Activated T-helper 1 cell treated with anti-CD3 and anti-CD28 coated beads, Interleukin-12 subunit alpha, Interleukin-12 subunit beta, Interleukin-2, Interleukin-4 antibody, amounts not matched to agents 30 ng/mL and 10 ng/mL and 1 ng/mL, durations not matched to agents 14 hours and 24 hours and 36 hours (primary cell): ENCODE results near the gene CA5A. TPM values are rescaled to one million over a fixed set of nuclear protein-coding genes. Genes with fewer than 3 reads are reported as not detected.
"Not testable (repeated sequence)": the region's sequence is repeated elsewhere in the genome, so short reads cannot be mapped to it uniquely, and the experiment has no call there.

Experiments
- DNase-seq: peaks from one replicate; pipeline ENCODE4 v3.0.0; 2021; ENCODE audit warnings: low spot score
- H3K27ac Mint-ChIP-seq: one replicate; pipeline ENCODE4 v1.8.0; 2021; ENCODE audit warnings: mild to moderate bottlenecking, mixed read lengths
- H3K27me3 Mint-ChIP-seq: one replicate; pipeline ENCODE4 v1.8.0; 2022; ENCODE audit warnings: mild to moderate bottlenecking, moderate library complexity, mixed read lengths; ENCODE audit not compliant: insufficient read depth
- H3K36me3 Mint-ChIP-seq: one replicate; pipeline ENCODE4 v1.8.0; 2021; ENCODE audit warnings: low read depth, mixed read lengths
- H3K4me1 Mint-ChIP-seq: one replicate; pipeline ENCODE4 v1.8.0; 2021; ENCODE audit warnings: low read depth, mixed read lengths
- H3K4me3 Mint-ChIP-seq: one replicate; pipeline ENCODE4 v1.8.0; 2021; ENCODE audit warnings: mild to moderate bottlenecking, moderate library complexity, mixed read lengths
- H3K9me3 Mint-ChIP-seq: one replicate; pipeline ENCODE4 v1.8.0; 2021; ENCODE audit warnings: mixed read lengths
- intact Hi-C: fragments of 100-400 bp; cut with micrococcal nuclease; formaldehyde crosslinking; loops from one replicate; pipeline ENCODE4 v1.15.1; 2024
- total RNA-seq: library from RNA; stranded (reverse); gene quantifications from 2 replicates; pipeline ENCODE4 v1.2.3, GENCODE V29; 2022

The CA5A gene
- total RNA-seq = 0.13 TPM in 1 of 2 replicates, not detected in the other

DNA sequence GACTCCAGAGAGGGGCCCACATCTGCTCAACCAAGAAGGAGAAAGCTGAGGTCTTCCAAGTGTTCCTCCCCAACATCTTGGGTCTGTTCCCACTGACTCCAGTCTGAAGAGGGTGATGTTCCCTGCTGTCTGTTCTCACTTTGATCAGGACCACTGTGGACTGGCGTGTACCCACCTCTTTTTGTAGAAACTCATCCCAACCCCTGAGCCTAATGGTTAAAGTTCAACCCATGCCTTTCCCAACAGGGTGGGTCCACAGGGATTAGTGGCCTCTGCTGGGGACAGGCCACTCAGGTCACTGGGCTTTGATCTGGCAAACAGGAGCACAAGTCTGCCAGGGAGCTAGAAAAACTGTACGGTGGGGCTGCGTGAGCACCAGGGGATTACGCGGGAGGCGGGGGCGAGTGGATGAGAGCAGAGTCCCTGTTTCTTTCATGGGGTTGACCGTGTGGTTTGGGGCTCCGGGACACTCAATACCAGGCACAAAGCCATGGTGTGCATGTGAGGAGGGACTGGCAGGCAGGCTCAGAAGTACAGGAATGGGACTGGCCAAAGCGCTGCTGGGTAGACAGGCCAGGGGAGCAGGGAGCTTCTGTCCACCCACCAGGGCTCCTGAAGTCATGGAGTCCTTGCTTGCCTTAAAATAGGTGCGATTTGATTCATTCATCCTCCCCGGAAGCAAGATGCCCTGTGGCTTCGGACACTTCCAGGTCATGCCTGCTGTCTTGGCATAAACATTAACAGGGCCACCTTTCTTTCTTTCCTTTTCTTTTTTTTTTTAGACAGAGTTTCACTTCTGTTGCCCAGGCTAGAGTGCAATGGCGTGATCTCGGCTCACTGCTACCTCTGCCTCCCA, at the start of gene CA5A:
TSS of gene CA5A (minus strand) at position 155 of the 856 bp plus-strand sequence. CDS start at position 76, 79 bp downstream.
- Mint-ChIP-seq H3K27me3 (peaks cover 2% of the 10 kb centered on the region), H3K4me1 (peaks cover 8% of the 10 kb centered on the region)

DNA sequence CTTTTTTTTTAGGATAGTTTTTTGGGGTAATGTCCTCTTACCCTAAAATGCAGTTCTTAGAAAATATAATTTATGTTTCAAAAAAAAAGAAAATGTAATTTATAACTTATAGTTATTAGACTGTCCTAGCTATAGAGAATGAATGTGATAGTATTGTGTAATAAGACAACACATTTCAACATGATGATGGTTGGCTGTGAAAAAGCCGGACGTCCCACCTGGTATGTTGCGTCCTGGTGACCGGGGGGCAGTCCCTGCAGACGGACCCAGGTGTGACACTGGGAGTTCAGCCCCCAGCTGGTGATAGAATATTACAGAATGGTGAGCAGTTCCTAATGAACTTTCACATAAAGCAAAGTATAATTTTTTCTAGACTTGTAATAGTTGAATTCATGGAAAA, 49.2 kb upstream of the CA5A start:
- peaks cover 50% of the 10 kb centered on the region for H3K4me1 Mint-ChIP-seq
- H3K27ac Mint-ChIP-seq = not testable (repeated sequence)

More for the DNA sequence above, at the start of gene CA5A:
- H3K4me3 Mint-ChIP-seq = no peak within 1 kb of the TSS
- peaks cover 4% of the 10 kb centered on the region for H3K9me3 Mint-ChIP-seq
- no peak for DNase-seq
- intact Hi-C loops = no loop called here
- no peak within 1 kb of the TSS for H3K27ac Mint-ChIP-seq
- peaks cover 2% of the 10 kb centered on the region for H3K36me3 Mint-ChIP-seq

GRCh38 chr16:87984632-87985267, 48.4 kb upstream of the CA5A start:
- peaks cover 52% of the 10 kb centered on the region for H3K36me3 Mint-ChIP-seq
- H3K27me3 Mint-ChIP-seq = no peaks in the 10 kb centered on the region
- H3K27ac Mint-ChIP-seq = peak overlapping the region; percentile 70
- intact Hi-C loops = no loop called here
- DNase-seq = no peak
- peaks cover 58% of the 10 kb centered on the region for H3K4me1 Mint-ChIP-seq
- H3K9me3 Mint-ChIP-seq = no peaks in the 10 kb centered on the region
- H3K4me3 Mint-ChIP-seq = no peak overlapping the region

More for the DNA sequence above, 49.2 kb upstream of the CA5A start:
- H3K4me3 Mint-ChIP-seq, intact Hi-C loops, H3K9me3 Mint-ChIP-seq, DNase-seq, H3K27me3 Mint-ChIP-seq: not testable (repeated sequence)
- H3K36me3 Mint-ChIP-seq = peaks cover 47% of the 10 kb centered on the region

- DNase-seq, H3K27me3 Mint-ChIP-seq, H3K9me3 Mint-ChIP-seq, intact Hi-C loops, H3K4me3 Mint-ChIP-seq: not testable (repeated sequence)
- Mint-ChIP-seq H3K4me1 (peaks cover 63% of the 10 kb centered on the region), H3K27ac (peak overlapping the region; percentile 34), H3K36me3 (peaks cover 53% of the 10 kb centered on the region)
Observed at GRCh38 chr16:87984180-87984579, 47.9 kb upstream of the CA5A start.

- not testable (repeated sequence) for H3K27ac Mint-ChIP-seq, DNase-seq, H3K4me3 Mint-ChIP-seq, H3K27me3 Mint-ChIP-seq, H3K9me3 Mint-ChIP-seq
- intact Hi-C loops = loop anchor here (1.0 kb wide), 1 partner anchor 108 kb away; no protein-coding TSS in a partner anchor
- peaks cover 55% of the 10 kb centered on the region for H3K36me3 Mint-ChIP-seq
- H3K4me1 Mint-ChIP-seq = peaks cover 68% of the 10 kb centered on the region
Observed at GRCh38 chr16:87983737-87984097, 47.4 kb upstream of the CA5A start.

- Mint-ChIP-seq H3K4me1 (peaks cover 70% of the 10 kb centered on the region), H3K4me3 (peak overlapping the region; percentile 49), H3K36me3 (peaks cover 57% of the 10 kb centered on the region), H3K27ac (peak overlapping the region; percentile 73)
- not testable (repeated sequence) for H3K9me3 Mint-ChIP-seq, DNase-seq, H3K27me3 Mint-ChIP-seq
- intact Hi-C loops = loop anchor here (1.0 kb wide), 1 partner anchor 108 kb away; no protein-coding TSS in a partner anchor
Observed at GRCh38 chr16:87983072-87983736, 46.9 kb upstream of the CA5A start.

DNA sequence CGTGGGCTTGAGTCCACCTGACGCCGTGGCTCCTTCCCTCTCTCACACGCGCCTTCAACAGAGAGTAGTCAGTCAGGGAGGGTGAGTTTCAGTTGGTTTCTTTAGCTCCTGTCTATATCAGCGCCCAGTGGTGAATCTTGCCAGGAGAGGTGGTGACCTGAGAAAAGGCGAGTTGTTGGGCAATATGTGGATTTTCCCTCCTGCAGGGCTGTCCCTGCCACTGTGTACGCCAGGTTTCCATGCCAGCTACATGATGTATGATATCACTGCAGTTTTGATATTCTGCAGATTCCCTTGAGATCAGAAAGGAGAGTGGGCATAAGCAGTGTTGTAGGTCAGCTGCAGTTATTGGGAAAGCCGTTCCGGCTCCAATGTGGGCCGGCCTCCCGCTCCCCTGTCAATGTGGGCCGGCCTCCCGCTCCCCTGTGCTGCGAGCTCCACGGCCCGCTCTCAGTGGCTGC, 46.3 kb upstream of the CA5A start:
- peaks cover 57% of the 10 kb centered on the region for H3K36me3 Mint-ChIP-seq
- H3K27ac Mint-ChIP-seq = peak overlapping the region; percentile 63
- intact Hi-C loops = loop anchor here (1.0 kb wide), 1 partner anchor 107 kb away; no protein-coding TSS in a partner anchor
- H3K4me3 Mint-ChIP-seq = peak overlapping the region; percentile 49
- H3K9me3 Mint-ChIP-seq = no peaks in the 10 kb centered on the region
- H3K27me3 Mint-ChIP-seq = no peaks in the 10 kb centered on the region
- no peak for DNase-seq
- H3K4me1 Mint-ChIP-seq = peaks cover 70% of the 10 kb centered on the region

DNA sequence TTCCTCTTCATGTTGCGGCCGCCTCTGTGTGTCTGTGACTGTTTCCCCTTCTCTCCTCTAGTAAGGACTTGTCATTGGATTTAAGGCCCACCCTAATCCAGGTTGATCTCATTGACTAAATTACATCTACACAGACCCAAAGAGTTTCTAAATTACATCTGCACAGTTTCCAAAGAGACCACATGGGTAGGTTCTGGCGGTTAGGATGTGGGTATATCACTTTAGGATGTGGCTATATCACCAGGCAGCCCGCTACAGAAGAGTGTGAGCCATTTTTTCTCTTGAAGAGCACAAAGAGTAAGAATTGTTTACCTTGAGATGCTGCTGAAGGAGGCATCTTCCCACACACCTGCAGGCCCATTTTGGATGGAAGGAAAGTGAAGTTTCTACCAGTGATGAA, 45.0 kb upstream of the CA5A start:
- peak; percentile 52 for DNase-seq
- Mint-ChIP-seq H3K4me1 (peaks cover 72% of the 10 kb centered on the region), H3K27ac (peak overlapping the region; percentile 64), H3K36me3 (peaks cover 55% of the 10 kb centered on the region), H3K4me3 (peak overlapping the region; percentile 38)
- not testable (repeated sequence) for H3K27me3 Mint-ChIP-seq, H3K9me3 Mint-ChIP-seq
- intact Hi-C loops = loop anchor here (1.0 kb wide), 2 partner anchors 18 to 25 kb away; no protein-coding TSS in a partner anchor

DNA sequence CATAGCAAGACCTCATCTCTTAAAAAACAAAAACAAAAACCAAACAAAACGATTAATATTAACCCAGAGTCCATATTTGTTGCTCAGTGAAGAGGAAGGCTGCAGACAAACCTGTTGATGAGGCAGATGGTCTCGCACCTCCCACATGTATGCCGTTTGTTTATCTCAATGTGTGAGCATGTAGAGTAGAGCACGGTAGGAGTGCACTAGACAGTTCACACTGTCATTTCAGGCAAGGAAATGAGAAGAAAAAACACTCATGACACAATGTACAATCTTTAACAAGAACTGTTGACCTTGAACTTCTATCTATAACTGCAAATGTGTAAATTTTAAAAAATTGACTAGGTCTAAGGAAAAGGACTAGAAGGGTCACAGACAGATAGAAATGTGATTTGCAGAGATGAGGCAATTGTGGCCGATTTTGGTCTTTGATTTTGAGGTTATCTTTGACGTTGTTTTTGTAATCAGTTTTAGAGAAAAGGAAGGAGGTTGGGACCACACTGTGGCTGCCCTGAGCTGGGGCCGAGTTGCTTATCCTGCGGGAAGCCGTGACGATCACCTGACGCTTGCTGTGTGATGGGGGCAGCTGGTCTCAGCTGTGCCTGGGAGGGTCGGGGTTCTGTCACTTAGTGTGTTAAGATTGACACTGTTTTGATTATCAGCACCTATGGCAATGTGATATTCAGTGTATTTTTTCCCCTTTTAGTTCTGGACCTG, 43.7 kb upstream of the CA5A start:
- H3K27me3 Mint-ChIP-seq, H3K9me3 Mint-ChIP-seq, DNase-seq, intact Hi-C loops: not testable (repeated sequence)
- Mint-ChIP-seq H3K4me1 (peaks cover 68% of the 10 kb centered on the region), H3K36me3 (peaks cover 48% of the 10 kb centered on the region), H3K27ac (peak overlapping the region; percentile 69), H3K4me3 (peak overlapping the region; percentile 23)

DNA sequence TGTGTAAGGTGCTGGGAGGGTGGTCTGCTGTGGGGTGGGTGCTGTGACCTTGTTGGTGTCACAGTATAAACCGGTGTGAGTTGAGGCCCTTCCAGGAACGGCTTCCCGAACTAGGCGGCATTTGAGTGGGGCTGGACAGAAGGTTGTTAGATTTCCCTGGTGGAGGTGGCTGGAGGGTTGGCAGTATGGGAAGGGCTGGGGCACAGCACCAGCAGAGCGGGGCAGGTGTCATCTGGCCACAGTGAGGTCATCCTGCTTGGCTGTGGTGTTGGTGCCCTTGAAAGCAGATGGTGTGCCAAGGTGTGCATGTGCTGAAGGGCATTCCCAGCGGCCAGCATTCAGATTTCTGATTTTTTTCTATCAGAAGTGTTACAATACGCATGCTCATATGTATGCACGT, 43.0 kb upstream of the CA5A start:
- H3K4me3 Mint-ChIP-seq = no peak overlapping the region
- DNase-seq = no peak
- H3K4me1 Mint-ChIP-seq = peaks cover 62% of the 10 kb centered on the region
- H3K36me3 Mint-ChIP-seq = peaks cover 43% of the 10 kb centered on the region
- peak overlapping the region; percentile 8 for H3K27ac Mint-ChIP-seq
- no peaks in the 10 kb centered on the region for H3K9me3 Mint-ChIP-seq
- H3K27me3 Mint-ChIP-seq = no peaks in the 10 kb centered on the region
- intact Hi-C loops = no loop called here

DNA sequence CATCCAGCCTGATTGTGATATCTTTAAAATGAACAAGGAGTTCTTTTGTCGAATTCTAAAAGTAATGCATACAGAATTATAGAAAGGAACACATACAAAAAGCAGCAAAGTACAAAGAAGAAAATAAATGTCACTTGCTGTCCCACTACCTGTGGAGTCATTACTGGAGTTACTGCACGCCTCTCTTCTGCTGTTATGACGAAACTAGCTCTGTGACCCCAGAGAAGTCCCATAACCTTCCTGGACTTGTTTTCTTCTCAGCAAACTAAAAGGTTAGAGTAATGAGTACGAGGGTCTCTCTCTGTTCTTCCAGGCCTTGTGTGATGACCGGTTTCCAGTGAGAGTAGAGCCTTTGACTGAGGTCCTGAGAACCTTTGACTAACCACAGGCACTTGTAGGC, 41.8 kb upstream of the CA5A start:
- H3K36me3 Mint-ChIP-seq = peaks cover 42% of the 10 kb centered on the region
- H3K4me3 Mint-ChIP-seq = no peak overlapping the region
- no peaks in the 10 kb centered on the region for H3K27me3 Mint-ChIP-seq
- peaks cover 2% of the 10 kb centered on the region for H3K9me3 Mint-ChIP-seq
- no peak for DNase-seq
- H3K4me1 Mint-ChIP-seq = peaks cover 56% of the 10 kb centered on the region
- no peak overlapping the region for H3K27ac Mint-ChIP-seq
- intact Hi-C loops = no loop called here

DNA sequence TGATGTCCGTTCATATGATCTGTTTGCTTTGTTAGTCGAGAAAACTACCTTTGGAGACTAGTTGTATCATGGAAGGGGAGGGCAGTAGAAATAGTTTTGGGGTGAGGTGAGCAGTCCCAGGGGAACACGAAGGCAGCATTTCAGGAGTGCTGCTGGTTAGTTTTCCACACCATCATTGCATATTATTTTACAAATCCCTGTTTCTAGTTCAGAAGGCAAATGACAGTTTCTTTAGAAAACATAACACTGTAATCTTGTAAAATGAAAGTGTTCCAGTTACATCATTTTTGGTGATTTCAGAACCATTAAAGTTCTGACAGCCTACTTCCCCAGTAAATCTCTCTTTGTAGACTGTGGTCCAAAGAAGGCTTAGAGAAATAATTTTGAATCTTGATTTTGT, 40.3 kb upstream of the CA5A start:
- intact Hi-C loops = no loop called here
- Mint-ChIP-seq H3K4me3 (no peak overlapping the region), H3K36me3 (peaks cover 41% of the 10 kb centered on the region)

More for the DNA sequence above, 40.3 kb upstream of the CA5A start:
- Mint-ChIP-seq H3K9me3 (peaks cover 16% of the 10 kb centered on the region), H3K27ac (no peak overlapping the region), H3K27me3 (no peaks in the 10 kb centered on the region), H3K4me1 (peaks cover 41% of the 10 kb centered on the region)
- DNase-seq = no peak
